Spleen (tissue), 7 donors: ENCODE data around the gene LPP.

Source experiments
- POLR2A ChIP-seq, 3 donors: fragments of 450-650 bp; IDR thresholded peaks; one replicate each; pipeline ENCODE4 v1.5.1; 2017; ENCODE audit warnings: antibody characterized with exemption in 3 of 3, mild to moderate bottlenecking in 1 of 3
- POLR2AphosphoS5 ChIP-seq, 3 donors: sonication (generic); formaldehyde crosslinking; IDR thresholded peaks; one replicate each; pipeline ENCODE4 v1.5.1; 2017; ENCODE audit warnings: antibody characterized with exemption in 3 of 3
- TF ChIP-seq, protein P1 (sequence below), 11 experiments: fragments of 200-600 bp in 7 of 11; fragments of 450-650 bp in 4 of 11; sonication (generic) in 4 of 11; IDR thresholded peaks in 8 of 11; conservative IDR thresholded peaks in 3 of 11; 1 replicate in 7 of 11; 2 replicates in 4 of 11; pipeline versions ENCODE4 v1.4.0 to v1.8.0; 2016 to 2021; ENCODE audit warnings: antibody characterized with exemption in 11 of 11, inconsistent platforms in 4 of 11, mild to moderate bottlenecking in 1 of 11
- donor health status: DM: no; HTN: no; CAD: no; lungs with moderate emphysema.
- donor health status: DM: no; HTN: no; CAD: no.
- donor health status: DM: no; HTN: no; CAD: no.

DNA sequence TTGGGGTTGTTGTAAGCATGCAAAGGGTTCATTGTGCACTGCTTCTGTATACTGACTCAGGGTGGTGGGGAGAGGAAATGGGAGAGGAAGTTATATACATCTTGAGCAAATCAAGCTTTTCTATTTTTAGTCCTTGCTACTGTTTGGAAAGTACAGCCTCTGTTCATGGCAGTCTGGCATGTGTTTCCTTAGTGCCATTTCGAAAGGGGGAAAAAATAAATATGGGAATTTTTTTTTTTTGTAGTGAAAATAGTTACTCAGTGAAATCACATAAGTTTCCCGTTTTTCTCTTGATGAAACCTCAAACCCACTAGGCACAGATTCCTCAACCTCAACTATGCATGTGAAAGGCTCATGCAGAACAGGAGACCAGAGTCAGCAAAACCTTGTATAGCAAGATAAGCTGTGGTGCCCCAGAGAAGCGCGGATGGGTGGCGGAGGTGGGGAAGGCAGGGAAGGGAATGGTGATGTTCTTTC is 353.3 kb downstream of the LPP start:
- TF ChIP-seq POLR2A (IDR thresholded peaks at IDR 0.05) (no peak), POLR2AphosphoS5 (IDR thresholded peaks at IDR 0.05) (no peak)
- TF ChIP-seq, protein P1, sequence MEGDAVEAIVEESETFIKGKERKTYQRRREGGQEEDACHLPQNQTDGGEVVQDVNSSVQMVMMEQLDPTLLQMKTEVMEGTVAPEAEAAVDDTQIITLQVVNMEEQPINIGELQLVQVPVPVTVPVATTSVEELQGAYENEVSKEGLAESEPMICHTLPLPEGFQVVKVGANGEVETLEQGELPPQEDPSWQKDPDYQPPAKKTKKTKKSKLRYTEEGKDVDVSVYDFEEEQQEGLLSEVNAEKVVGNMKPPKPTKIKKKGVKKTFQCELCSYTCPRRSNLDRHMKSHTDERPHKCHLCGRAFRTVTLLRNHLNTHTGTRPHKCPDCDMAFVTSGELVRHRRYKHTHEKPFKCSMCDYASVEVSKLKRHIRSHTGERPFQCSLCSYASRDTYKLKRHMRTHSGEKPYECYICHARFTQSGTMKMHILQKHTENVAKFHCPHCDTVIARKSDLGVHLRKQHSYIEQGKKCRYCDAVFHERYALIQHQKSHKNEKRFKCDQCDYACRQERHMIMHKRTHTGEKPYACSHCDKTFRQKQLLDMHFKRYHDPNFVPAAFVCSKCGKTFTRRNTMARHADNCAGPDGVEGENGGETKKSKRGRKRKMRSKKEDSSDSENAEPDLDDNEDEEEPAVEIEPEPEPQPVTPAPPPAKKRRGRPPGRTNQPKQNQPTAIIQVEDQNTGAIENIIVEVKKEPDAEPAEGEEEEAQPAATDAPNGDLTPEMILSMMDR (IDR thresholded peaks at IDR 0.05 in 8 of 11, conservative IDR thresholded peaks at IDR 0.05 in 3 of 11), result no peak
